ENCODE results near the gene ZFP62. TPM values are rescaled to one million over a fixed set of nuclear protein-coding genes. Genes with fewer than 3 reads are reported as not detected.
A peak's percentile ranks its signal among the peaks of the same experiment; 100 is the strongest.

ZFP62 gene
- total RNA-seq, 1 donor from 2014 or later = 15.9 TPM

DNA sequence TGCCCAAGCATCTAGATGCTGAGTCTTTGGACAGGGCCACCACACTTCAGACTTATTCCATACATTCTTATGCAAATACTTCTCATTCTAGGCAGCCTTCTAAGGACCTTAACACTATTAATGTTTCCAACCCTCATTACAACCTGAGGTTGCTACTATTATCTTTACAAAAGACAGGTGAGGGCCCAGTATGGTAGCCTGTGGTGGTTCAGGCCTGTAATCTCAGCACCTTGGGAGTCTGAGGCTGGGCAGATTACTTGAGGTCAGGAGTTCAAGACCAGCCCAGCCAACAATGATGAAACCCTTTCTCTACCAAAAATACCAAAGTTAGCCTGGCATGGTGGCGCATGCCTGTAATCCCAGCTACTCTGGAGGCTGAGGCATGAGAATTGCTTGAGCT is 16.2 kb downstream of the ZFP62 start:
- DNase-seq = no peak
- no peak overlapping the region for H3K4me3 ChIP-seq
- H3K36me3 ChIP-seq = peaks cover 35% of the 10 kb centered on the region
- H3K9me3 ChIP-seq (replicated peaks) = peaks cover 7% of the 10 kb centered on the region
- intact Hi-C loops (cut with micrococcal nuclease) = no loop called here
- TF ChIP-seq, protein P1, sequence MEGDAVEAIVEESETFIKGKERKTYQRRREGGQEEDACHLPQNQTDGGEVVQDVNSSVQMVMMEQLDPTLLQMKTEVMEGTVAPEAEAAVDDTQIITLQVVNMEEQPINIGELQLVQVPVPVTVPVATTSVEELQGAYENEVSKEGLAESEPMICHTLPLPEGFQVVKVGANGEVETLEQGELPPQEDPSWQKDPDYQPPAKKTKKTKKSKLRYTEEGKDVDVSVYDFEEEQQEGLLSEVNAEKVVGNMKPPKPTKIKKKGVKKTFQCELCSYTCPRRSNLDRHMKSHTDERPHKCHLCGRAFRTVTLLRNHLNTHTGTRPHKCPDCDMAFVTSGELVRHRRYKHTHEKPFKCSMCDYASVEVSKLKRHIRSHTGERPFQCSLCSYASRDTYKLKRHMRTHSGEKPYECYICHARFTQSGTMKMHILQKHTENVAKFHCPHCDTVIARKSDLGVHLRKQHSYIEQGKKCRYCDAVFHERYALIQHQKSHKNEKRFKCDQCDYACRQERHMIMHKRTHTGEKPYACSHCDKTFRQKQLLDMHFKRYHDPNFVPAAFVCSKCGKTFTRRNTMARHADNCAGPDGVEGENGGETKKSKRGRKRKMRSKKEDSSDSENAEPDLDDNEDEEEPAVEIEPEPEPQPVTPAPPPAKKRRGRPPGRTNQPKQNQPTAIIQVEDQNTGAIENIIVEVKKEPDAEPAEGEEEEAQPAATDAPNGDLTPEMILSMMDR (IDR thresholded peaks at IDR 0.05; ENCODE audit: borderline replicate concordance) = no peak
- H3K4me1 ChIP-seq = no peaks in the 10 kb centered on the region
- no peaks in the 10 kb centered on the region for H3K27me3 ChIP-seq (ENCODE audit: low read depth)
- no peak overlapping the region for H3K27ac ChIP-seq (replicated peaks)

DNA sequence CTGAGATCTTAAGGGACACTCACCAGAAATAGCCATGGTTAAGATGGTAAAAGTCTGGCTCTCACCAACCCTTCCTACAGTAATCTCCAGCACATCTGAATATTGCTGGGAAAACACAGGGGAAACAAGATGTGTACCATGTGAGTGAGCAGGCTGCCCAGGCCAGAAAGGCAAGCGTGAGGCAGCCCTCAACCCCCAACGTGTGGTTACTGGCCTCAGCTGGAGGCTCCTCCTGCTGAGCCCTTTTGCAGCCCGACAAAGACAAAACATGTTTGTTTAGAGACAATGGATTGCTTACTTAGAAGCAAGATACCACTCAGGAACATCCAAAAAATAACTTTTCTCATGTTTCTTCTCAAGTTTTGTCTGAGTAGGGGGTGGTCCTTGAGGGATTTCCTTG is 16.6 kb downstream of the ZFP62 start:
- H3K27me3 ChIP-seq (ENCODE audit: low read depth) = no peaks in the 10 kb centered on the region
- H3K9me3 ChIP-seq (replicated peaks) = peaks cover 5% of the 10 kb centered on the region
- H3K4me3 ChIP-seq = no peak overlapping the region
- peaks cover 31% of the 10 kb centered on the region for H3K36me3 ChIP-seq
- DNase-seq = no peak
- no peaks in the 10 kb centered on the region for H3K4me1 ChIP-seq
- intact Hi-C loops (cut with micrococcal nuclease) = no loop called here
- TF ChIP-seq, protein P1 (IDR thresholded peaks at IDR 0.05; ENCODE audit: borderline replicate concordance) = no peak
- H3K27ac ChIP-seq (replicated peaks) = no peak overlapping the region

DNA sequence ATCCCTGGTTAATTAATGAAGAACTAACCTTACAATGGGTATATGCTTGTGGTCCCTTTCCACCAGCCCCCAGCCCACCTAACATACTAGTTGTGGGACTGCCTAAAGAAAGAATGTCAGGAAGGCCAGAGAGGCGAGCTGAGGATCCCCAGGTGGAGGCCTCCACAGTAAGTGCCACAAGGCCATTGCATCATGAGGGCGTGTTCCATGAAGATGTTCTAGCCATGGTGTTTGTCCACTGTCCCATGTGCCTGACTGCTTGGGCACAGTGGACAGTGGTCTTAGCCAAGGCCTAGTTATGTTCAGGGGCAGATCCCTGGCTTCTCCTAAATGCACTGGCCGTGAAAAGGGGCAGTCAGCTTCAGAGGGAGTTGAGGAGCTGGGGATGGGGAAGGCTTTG is 21.1 kb downstream of the ZFP62 start:
- no peaks in the 10 kb centered on the region for H3K27me3 ChIP-seq (ENCODE audit: low read depth)
- H3K4me3 ChIP-seq = no peak overlapping the region
- TF ChIP-seq, protein P1 (IDR thresholded peaks at IDR 0.05; ENCODE audit: borderline replicate concordance) = no peak
- no peak for DNase-seq
- H3K4me1 ChIP-seq = peaks cover 2% of the 10 kb centered on the region
- peaks cover 5% of the 10 kb centered on the region for H3K9me3 ChIP-seq (replicated peaks)
- intact Hi-C loops (cut with micrococcal nuclease) = no loop called here
- peaks cover 30% of the 10 kb centered on the region for H3K36me3 ChIP-seq
- no peak overlapping the region for H3K27ac ChIP-seq (replicated peaks)

DNA sequence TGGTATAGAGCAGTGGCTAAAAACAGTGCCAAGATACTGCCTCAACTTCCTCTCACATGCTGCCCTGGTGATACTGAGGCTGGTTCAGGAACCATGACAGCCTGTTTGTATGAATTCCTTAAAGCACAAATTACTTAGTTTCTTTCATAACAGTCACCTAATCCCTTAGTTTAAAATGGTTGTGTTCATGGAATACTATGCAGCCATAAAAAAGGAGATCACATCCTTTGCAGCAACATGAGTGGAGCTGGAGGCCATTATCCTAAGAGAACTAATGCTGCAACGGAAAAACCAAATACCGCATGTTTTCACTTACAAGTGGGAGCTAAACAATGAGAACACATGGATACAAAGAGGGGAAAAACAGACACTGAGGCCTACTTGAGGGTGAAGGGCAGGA is 21.8 kb downstream of the ZFP62 start:
- H3K4me3 ChIP-seq = no peak overlapping the region
- intact Hi-C loops (cut with micrococcal nuclease) = no loop called here
- no peak for DNase-seq
- no peaks in the 10 kb centered on the region for H3K27me3 ChIP-seq (ENCODE audit: low read depth)
- TF ChIP-seq, protein P1 (IDR thresholded peaks at IDR 0.05; ENCODE audit: borderline replicate concordance) = no peak
- peaks cover 37% of the 10 kb centered on the region for H3K36me3 ChIP-seq
- no peak overlapping the region for H3K27ac ChIP-seq (replicated peaks)
- peaks cover 5% of the 10 kb centered on the region for H3K9me3 ChIP-seq (replicated peaks)
- peaks cover 9% of the 10 kb centered on the region for H3K4me1 ChIP-seq

DNA sequence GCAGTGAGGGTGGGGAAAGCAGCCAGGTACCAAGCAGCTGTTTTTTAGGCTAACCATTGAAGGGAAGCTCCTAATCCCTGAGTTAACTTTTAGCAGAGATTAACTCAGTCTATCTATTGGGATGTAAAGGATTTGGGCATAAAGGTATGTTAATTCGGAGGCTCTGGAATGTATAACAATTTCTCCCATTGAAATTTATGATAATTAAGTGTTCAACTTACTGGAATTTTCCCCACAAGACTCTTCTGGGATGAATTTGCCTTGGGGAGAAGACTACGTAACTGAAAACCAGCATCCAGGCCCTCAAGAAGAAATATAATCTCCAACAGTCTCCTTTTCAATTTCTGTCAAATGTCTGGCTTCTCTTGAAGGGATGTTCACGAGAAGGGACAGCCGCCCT is 23.6 kb downstream of the ZFP62 start:
- DNase-seq = no peak
- no peaks in the 10 kb centered on the region for H3K27me3 ChIP-seq (ENCODE audit: low read depth)
- no peak overlapping the region for H3K4me3 ChIP-seq
- TF ChIP-seq, protein P1 (IDR thresholded peaks at IDR 0.05; ENCODE audit: borderline replicate concordance) = no peak
- no peak overlapping the region for H3K27ac ChIP-seq (replicated peaks)
- intact Hi-C loops (cut with micrococcal nuclease) = no loop called here
- peaks cover 43% of the 10 kb centered on the region for H3K36me3 ChIP-seq
- H3K4me1 ChIP-seq = peaks cover 27% of the 10 kb centered on the region
- peaks cover 5% of the 10 kb centered on the region for H3K9me3 ChIP-seq (replicated peaks)

DNA sequence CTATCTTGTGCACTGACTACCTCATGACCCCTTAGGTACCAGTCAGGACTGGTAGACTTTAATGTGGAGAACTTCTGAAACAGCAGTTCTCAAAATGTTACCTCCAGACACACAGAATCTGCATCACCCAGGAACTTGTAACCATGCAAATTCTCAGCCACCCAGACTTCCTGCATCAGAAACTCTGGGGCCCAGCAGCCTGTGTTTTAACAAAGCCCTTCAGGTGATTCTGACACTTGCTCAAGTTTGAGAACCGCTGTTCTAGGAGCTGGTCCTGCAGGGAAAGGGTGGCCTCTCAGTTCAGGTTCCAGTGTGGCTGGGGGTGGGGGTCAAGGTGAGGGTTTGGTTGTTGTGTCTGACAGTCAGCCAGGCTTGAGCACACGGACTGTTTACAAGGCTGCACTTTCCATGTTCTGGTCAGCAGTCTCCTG is 28.4 kb downstream of the ZFP62 start:
- intact Hi-C loops (cut with micrococcal nuclease) = no loop called here
- H3K27ac ChIP-seq (replicated peaks) = peak overlapping the region; percentile 98
- no peaks in the 10 kb centered on the region for H3K27me3 ChIP-seq (ENCODE audit: low read depth)
- peaks cover 52% of the 10 kb centered on the region for H3K36me3 ChIP-seq
- no peak for DNase-seq
- H3K9me3 ChIP-seq (replicated peaks) = peaks cover 19% of the 10 kb centered on the region
- H3K4me3 ChIP-seq = peak overlapping the region; percentile 96
- TF ChIP-seq, protein P1 (IDR thresholded peaks at IDR 0.05; ENCODE audit: borderline replicate concordance) = no peak
- peaks cover 58% of the 10 kb centered on the region for H3K4me1 ChIP-seq

All from left ventricle myocardium inferior (tissue), 1 donor.